ENCODE results near the gene CEP57L1.

DNA sequence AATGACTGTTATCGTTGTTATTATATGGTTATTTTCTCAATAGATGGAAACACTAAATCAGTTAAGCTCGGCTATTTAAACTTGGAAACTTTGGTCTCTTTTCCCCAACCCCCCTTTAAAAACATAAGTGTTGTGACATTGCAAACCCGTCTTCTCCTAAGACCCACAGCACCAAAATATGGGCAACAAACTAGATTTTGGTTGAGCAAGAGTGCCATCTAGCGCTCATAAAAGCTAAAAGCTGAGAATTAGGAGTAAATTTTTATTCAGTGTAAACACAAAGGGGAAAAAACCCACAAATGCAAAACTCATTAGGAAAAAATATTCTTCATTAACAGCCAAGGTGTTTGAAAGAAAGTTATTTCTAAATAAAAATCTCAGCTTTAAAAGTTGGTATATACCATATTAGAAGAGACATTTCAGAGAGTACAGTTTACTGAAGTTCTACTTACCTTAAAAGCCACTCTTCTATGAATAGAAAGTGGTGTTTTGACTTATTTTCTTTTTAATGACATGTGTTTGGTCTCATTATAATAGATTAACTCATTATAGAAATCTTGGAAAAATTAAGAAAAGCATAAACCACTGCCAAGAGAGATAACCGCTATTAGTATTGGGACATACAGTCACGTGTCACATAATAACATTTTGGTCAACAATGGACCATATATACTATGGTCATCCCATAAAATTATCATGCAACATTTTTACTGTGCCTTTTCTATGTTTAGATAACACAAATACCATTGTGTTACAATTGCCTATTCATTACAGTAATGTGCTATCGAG, 21.8 kb upstream of the CEP57L1 start:
- TF ChIP-seq, protein P1, sequence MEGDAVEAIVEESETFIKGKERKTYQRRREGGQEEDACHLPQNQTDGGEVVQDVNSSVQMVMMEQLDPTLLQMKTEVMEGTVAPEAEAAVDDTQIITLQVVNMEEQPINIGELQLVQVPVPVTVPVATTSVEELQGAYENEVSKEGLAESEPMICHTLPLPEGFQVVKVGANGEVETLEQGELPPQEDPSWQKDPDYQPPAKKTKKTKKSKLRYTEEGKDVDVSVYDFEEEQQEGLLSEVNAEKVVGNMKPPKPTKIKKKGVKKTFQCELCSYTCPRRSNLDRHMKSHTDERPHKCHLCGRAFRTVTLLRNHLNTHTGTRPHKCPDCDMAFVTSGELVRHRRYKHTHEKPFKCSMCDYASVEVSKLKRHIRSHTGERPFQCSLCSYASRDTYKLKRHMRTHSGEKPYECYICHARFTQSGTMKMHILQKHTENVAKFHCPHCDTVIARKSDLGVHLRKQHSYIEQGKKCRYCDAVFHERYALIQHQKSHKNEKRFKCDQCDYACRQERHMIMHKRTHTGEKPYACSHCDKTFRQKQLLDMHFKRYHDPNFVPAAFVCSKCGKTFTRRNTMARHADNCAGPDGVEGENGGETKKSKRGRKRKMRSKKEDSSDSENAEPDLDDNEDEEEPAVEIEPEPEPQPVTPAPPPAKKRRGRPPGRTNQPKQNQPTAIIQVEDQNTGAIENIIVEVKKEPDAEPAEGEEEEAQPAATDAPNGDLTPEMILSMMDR (IDR thresholded peaks at IDR 0.05), result peak; percentile 85
- no peak for TF ChIP-seq EZH2 (IDR thresholded peaks at IDR 0.05; ENCODE audit: borderline replicate concordance, insufficient read depth, low read depth, low read length, poor library complexity, severe bottlenecking)

All from B cell (primary cell).